ENCODE results near the gene NMUR1. TPM values are rescaled to one million over a fixed set of nuclear protein-coding genes. Genes with fewer than 3 reads are reported as not detected.

NMUR1 gene
- total RNA-seq: not detected in 2 replicates

GRCh38 chr2:231530099-231531011, at the start of gene NMUR1:
Gene NMUR1, minus strand, starts transcription at chr2:231530445. Its CDS starts 84 bp downstream, at chr2:231530361.

Other genes with a start within 250 kb of the NMUR1 start
- not detected in 2 replicates for gene B3GNT7, start 134.7 kb downstream of the NMUR1 start, total RNA-seq
- 66.1 and 89.9 TPM in 2 replicates for gene NCL, start 66.0 kb downstream of the NMUR1 start, total RNA-seq
- gene TEX44, start 62.4 kb upstream of the NMUR1 start, total RNA-seq: not detected in 2 replicates
- gene PTMA, start 178.1 kb upstream of the NMUR1 start, total RNA-seq: 411 and 435 TPM in 2 replicates